A172 (cell line): ENCODE data around the gene KLC4. TPM values are rescaled to one million over a fixed set of nuclear protein-coding genes. Genes with fewer than 3 reads are reported as not detected.

Experiments
- DNase-seq: peaks from one replicate; pipeline ENCODE4 v3.0.0-alpha.2; 2015; ENCODE audit warnings: low spot score
- total RNA-seq: library from RNA; depleted of rRNA; stranded (reverse); fragments of >200 nt; shearing (Covaris generic); gene quantifications from 2 replicates; pipeline ENCODE4 v1.2.3, GENCODE V29; 2014

KLC4 gene
- total RNA-seq, 1 experiment from 2014 or later = 17.0 TPM

- DNase-seq = peak; percentile 54
These were observed 2.4 kb downstream of the KLC4 start for GRCh38 chr6:43061861-43062260.

- DNase-seq = no peak
These were observed 3.4 kb downstream of the KLC4 start for GRCh38 chr6:43062818-43063217.

DNA sequence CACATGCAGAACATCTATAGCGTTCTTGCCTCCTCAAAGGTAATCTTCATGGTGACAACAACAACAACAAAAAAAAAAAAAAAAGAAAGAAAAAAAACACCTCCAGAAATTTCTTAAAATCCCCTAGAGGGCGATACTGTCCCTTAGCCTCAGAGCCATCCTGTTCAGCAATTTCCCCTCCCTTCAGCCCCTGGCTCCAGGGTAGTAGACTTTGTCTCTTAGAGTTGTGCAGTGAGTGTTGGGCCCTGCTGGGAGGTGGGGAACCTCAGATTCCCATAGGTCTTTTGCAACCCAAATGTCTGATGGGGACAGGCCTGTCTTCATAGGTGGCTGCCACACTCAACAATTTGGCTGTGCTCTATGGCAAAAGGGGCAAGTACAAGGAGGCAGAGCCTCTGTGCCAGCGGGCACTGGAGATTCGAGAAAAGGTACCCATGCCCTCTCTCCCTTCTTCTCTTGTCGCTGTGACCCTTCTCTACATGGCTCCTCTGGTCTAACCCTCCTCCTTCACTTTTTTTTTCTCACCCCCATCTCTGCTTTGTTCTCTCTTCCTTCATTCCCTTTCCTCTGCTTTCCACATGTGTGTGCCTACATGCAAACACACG is 10.7 kb downstream of the KLC4 start:
- peak; percentile 40 for DNase-seq

DNA sequence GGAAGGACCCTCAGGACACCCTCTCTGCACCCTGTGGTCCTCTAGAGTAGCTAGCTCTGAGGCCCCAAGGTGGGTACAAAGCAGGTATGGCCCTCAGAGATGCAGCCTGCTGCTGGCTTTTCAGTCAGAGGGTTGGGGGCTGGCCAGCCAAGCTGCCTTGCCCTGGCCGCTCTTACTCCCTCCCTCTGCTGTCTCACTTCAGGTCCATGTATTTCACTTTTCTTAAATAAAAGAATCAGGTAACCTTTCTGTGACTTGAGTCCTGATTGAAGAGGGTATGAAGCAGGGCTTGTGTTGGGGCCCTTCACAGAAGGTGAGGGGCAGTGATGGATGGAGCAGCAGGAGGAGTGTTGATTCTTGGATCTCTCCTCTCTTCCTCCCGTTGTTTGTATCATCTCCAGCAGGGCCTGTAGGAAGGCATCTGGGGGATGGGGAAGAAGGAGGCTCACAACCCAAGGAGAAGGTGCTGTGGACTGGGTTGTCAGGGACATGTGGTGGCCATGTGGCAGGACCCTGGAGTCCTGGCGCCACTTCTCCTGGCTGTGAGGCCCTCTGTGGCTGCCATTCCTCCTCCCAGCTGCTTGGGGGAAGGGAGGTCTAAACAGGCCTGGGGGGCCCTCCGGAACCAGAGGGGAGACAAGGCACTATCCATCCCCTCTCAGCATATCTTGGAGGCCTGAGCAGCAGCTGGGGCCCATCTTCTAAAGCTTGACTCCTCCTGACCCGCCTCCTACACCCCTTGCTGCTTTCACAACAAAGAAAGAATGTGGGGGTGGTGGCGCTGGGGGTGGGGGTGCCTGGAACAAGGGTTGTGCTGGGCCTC is 15.6 kb downstream of the KLC4 start:
- no peak for DNase-seq

DNA sequence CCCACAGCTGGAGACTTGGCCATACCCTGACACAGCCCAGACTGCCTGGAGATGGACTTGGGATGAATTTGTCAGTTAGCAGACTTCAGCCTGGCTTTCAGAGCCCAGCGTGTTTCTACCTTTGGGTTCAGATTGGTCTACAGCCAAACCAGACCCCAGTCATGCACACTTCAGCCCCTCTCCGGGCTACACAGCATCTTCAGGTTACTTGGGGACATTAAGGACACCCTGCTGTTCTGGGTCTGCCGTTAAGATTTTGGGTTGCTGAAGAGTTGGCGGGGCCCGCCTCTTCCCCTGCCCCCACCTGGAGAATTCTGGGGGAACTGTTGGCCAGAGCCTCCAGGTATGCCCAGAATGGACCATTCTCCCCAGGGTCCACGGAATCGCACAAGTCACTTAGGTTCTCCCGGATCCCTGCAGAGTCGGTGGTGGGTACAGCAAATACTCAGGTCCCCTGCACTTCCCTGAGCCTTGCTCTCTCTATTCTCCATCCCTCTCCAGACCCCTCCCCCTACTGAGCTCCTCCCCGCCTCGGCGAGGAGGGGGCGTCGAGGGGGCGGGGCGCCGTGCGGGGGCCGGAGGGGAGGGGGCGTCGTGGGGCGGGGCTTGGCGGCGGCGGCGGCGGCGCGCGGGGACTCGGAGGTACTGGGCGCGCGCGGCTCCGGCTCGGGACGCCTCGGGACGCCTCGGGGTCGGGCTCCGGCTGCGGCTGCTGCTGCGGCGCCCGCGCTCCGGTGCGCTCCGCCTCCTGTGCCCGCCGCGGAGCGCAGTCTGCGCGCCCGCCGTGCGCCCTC is 16.4 kb downstream of the KLC4 start, which contains the start of gene PTK7:
TSS of gene PTK7 (plus strand) at position 645 of the 794 bp plus-strand sequence. CDS start 175 bp downstream, outside the sequence.
- DNase-seq = peak; percentile 25

- no peak for DNase-seq
These were observed 17.3 kb downstream of the KLC4 start for GRCh38 chr6:43076464-43077332.

- DNase-seq = peak; percentile 55
These were observed 17.9 kb downstream of the KLC4 start for GRCh38 chr6:43077333-43077809.

DNA sequence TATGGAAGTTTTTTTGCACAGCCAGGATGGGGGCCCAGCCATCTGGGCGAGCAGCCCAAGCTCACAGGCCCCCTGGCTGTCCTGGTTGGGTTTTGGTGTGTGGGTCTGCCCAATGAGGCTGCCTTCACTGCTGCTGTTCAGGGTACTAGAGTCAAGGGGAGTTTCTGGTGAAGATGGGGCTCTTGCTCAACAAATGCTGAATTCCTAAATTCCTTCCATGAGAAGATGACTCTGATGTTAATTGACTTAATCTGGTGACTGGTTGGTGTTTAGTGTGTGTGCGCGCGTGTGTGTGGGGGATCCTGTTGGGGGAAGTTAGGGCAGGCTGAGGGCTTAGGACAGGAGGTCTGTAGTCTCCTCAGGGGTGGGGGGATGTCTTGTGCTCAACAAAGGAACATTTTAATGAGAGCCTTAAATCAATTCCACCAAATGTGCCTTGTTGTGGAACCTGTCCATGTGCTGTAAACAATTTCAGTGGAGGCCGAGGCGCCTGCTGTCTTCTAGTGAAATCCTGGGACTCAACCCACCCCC is 18.6 kb downstream of the KLC4 start:
- no peak for DNase-seq

DNA sequence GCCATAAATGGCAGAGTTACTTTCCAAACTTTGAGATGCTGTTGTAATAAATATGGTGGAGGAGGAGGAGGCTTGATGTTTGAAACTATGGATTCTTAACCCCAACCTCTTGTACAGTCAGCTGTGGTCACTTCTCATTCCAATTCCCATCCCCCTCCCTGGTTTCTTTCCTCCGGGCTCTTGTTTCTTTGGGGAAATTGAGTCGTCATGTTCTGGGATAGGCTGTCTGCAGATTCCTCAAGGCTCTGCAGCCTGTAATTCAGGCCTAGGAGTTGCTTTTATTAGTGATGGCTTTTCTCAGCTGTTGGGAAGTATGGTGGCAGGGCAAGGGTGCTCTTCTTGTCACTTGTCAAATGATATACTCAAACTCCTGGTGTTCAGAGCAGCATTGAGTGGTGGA is 19.3 kb downstream of the KLC4 start:
- no peak for DNase-seq

DNA sequence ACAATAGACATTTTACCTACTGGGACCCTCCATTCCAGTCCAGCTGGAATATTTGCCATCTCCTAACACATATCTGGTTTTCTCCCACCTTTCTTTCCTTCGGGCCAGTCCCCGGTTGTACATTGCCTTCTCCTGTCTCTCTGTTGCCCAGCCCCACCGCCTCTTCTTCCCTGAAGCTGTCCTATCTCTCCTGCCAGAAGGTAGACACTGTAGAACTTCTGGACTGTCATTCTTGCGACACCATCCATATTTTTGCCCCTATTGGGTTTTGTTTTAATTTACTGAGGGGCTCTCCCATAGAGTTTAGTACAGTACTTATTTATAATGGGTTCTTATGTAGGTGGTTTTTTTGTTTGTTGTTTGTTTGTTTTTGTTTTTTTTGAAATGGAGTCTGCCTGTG is 21.6 kb downstream of the KLC4 start:
- DNase-seq = no peak

DNA sequence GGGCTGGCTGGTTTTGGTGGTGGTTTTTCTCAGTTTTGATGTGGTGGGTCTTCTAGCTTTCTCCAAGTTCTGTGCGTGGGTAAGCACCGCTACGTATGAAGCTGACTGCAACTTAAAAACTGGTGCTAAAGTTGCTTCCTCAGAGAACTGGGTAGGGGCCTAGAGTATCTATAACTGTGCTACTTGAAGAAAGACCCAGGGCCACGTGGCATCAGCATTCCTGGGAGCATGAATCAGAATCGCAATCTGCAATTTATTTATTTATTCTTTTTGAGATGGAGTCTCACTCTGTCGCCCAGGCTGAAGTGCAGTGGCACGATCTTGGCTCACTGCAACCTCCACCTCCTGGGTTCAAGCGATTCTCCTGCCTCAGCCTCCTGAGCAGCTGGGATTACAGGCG is 22.5 kb downstream of the KLC4 start:
- DNase-seq = peak; percentile 27

DNA sequence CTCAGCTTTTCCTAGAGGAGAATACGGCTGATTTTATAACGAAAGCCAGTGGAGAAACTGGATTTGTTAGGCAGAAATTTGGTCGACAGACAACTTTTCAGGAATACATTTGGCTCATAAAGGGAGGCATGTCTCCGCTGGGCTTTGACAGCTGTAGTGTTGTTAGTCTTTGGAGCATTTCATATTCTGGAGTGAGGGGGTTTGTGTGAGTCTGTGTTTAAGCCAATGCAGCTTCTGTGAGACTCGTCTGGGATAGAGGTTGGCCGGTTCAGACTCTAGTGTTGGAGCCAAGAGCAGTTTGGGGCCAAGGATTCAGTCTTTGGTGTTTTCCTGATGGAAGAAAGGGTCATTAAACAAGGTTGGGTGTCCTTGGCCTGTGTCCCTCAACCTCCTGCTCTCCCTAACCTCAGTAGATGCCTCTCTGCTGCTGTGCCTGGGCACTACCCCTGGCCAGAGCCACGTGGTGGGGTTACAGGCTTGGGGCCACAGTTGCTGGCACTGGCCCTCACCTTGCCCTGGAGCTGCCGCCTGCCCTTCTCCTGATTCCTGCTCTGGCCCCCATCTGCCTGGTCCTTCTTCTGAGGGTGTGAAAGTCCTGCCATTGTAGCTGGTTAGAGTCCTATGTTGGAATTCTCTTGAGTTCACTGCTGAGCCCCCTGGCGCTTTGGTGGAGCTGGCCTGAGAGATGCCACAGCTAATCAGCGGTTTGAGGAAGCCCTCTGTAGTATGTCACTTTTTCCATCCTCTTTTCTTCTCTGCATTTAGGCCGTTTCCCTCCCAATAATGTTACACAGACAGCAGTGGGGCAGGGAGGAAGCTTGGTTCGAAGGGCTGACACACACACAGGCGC is 23.6 kb downstream of the KLC4 start:
- DNase-seq = no peak

- DNase-seq = no peak
These were observed 26.7 kb downstream of the KLC4 start for GRCh38 chr6:43086022-43086658.

DNA sequence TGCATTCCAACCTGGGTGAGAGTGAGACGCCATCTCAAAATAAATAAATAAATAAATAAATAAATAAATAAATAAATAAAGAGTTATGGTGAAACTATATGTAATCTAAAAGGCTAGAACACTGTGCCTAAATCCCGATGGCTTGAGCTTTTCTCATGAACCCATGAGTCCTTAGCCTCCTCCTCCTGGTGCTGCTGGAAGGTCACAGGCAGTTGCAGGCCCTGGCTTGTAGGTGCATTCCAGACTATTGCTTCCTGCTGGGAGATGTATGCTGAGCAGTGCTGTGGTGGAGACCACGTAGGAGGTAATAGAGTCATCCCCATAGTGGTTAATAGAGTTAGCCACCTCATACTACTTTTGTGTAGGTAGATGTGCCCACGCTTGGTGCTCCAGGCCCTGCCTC is 29.2 kb downstream of the KLC4 start:
- no peak for DNase-seq

DNA sequence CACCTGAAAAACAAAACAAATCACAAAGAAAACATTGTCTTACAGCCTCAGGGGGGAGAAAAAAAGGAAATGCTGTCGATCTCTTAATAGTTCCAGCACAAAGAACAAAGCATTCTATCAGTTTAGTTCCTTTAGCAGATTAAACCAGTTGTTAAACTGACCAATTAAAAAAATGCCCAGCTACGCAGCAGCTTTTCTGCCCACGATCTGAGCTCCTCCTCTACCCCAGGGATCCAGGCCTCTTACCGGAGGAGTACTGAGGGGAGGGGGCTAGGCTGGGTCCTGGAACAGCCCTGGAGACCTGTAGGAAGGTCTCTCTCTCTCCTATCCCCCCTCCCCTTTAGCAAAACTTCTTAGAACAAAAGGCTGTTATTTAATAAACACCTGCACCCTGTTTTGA is 30.0 kb downstream of the KLC4 start:
- no peak for DNase-seq

DNA sequence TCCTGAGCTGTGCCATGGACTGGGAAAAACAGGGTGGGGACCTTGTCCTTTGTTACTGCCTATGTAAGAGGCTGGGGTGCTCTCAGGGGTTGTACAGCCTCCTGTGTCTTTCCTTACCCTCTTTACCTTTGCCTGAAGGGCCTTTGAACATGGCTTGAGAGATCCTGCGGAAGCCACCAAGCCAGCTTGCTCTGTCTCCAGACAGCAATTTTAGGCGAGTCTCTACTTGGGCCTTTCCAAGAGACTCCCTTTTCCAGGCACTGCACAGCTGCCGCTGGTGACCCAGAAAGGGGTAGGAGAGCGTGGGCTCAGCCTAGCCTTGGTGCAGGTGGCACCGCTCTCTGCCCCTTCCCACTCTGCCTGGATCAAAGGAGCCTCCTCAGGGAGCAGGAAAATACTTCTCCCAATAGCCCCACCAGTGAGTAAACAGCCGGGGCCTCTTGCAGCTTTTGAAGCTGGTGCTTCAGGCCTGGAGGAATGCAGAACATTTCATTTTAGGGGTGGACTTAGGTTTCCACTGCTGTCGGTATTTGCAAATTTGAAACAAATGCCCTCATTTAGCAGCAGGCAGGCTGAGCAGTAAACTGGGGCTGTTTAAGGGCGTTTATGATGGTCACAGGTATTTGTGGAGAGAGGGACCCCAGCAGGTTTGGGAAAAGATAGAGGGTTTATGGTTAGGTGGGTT is 30.6 kb downstream of the KLC4 start:
- DNase-seq = no peak

DNA sequence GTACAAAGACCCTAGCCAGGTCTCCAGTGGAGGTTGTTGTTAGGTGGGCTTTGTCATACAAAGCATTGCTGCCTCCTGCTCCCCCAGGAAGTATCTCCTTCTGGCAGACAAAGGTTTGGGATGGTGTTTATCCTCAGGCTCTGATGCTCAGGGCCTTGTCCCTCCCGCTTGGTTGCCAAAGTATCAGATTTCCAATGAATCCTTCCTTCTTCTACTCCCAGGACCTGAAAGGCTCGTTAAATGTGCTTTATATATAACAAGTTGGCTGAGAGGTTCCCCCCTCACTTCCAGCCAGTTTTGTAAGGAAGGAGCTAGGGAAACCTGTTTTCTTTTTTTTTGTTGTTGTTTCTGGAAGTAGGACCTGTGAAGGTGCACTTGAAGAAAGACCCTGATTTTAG is 31.1 kb downstream of the KLC4 start:
- DNase-seq = no peak

GRCh38 chr6:43091020-43091419 is 31.6 kb downstream of the KLC4 start:
- DNase-seq = no peak

DNA sequence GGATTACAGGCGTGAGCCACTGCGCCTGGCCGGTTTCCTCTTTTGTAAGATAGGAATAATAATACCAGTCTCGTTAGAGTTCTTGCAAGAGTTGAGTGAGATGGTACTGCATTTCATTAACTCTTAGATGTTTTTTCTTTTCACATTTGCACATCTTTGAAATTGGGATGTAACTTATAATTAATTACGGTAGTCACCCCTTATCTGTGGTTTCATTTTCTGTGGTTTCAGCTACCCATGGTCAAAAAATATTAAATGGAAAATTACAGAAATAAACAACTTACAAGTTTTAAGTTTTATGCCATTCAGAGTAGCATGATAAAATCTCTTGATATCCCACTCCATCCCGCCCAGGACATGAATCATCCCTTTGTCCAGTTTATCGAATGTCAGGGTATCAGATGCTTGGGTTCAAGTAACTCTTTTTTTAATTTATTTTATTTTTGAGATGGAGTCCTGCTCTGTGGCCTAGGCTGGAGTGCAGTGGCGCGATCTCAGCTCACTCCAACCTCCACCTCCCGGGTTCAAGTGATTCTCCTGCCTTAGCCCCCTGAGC is 32.1 kb downstream of the KLC4 start:
- DNase-seq = no peak
